NCI-H69 (cell line): Measurements from ENCODE around the gene KMT5C.
A peak's percentile ranks its signal among the peaks of the same experiment; 100 is the strongest.
"Not testable (repeated sequence)": the region's sequence is repeated elsewhere in the genome, so short reads cannot be mapped to it uniquely, and the experiment has no call there.

Source experiments
- DNase-seq: peaks from one replicate; lab custom pipeline; 2025; lab: John Stamatoyannopoulos, UW

Gene KMT5C

GRCh38 chr19:55316646-55317045 is 23.0 kb upstream of the KMT5C start:
- no peak for DNase-seq

DNA sequence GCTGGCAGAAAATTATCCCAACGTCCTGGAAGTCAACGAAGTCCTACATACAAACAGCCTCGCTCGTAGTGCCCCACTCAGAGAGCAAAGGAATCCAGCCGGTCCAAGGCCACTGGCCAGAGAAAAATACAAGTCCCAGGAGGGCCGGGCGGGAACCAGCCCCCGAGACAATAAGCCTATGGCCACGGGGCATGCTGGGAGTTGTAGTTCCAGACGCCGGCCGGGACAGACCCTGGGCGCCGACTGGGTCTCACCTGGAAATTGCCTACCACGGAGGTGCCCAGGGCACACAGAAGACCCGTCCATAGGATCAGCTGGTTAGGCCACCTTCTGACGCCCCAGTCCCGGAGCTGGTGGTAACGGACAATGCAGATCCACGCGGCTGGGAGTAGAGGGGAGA is 19.9 kb upstream of the KMT5C start:
- DNase-seq: peak; percentile 70

GRCh38 chr19:55320844-55321419 is 18.7 kb upstream of the KMT5C start:
- DNase-seq: no peak

DNA sequence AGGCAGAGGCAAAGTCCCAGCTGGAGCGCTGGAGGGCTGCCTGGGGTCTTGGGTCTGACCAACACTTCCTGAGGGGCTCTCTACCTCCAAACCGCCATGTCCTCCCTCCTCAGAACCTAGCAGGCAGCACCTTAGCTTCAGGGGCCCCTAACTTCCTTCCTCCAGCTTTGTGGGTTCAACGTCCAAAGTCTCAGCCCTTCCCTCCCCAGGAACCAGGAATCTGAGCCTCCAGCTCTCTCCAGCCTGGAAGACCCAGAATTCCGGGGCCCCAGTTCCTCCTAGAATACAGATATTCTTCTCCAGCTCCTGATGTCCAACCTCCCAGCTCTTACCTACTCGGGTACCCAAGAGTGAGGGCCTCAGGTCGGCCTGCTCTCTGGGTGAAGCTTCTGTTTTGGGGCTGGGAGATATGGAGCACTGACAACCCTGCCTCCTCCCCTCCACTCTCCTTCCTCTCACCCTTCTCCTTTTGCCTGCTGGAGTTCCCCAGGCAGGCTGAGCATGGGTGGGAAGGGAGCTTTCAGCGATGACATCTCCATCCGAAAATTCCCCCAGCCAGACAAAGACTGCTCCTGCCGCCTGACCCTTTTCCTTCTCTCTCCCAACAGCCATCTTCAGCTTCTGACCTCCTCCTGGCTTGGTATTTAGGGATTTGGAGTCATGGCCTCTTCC is 18.1 kb upstream of the KMT5C start:
- no peak for DNase-seq

DNA sequence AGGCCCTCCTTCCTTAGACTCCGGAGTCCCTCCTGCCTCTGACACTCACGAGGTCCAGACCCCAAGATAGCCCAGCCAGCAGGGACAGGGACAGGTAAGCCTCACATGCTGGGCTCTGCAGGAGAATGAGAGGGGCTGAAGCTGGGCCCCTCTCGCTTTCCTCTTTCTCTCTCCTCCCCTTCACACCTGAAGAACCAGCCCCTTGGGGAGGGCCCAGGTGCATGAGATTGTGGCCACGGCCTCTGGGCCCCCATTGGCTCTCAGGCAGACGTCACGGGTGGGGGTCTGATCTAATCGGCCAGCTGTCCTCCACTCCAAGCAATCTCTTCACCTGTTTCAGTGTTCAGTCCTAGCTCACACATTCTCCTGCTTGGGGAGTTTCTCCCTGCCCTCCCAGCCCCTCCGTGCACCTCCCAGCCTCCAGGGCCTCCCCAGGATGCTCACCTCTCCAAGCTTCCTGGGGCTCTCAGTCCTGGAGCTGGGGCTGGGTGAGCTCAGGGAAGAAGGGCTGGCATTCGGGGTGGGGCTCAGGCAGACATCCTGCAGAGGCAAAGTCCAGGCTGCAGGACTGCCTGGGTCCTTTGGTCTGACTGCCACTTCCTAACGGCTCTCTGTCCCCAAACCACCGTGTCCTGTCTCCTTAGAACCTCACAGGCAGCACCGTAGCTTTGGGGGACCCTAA is 17.3 kb upstream of the KMT5C start:
- peak; percentile 35 for DNase-seq

GRCh38 chr19:55324662-55325061 is 15.0 kb upstream of the KMT5C start:
- DNase-seq: no peak

DNA sequence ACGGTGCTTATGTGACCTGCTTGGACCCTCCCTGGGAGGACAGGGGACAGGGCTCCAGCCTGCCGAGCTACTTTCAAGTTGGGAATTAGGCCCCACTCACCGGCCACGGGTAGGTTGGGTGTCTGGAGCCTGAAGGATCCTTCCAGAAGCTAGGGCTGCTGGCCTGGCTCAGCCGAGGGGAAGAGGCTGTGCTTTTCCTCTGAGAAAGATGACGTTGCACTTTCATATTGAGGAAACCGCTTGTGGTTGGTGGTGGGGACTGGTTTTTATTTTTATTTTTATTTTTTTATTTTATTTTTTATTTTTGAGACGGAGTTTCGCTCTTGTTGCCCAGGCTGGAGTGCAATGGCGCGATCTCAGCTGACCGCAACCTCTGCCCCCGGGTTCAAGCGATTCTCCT is 14.5 kb upstream of the KMT5C start, which contains the start of gene TMEM150B:
TSS of gene TMEM150B (minus strand) at position 170 of the 400 bp plus-strand sequence. CDS start 4,305 bp downstream, outside the sequence.
- no peak for DNase-seq

- DNase-seq: not testable (repeated sequence)
Measured at GRCh38 chr19:55328774-55329318, 10.8 kb upstream of the KMT5C start.

GRCh38 chr19:55329791-55330190 is 9.9 kb upstream of the KMT5C start:
- DNase-seq: not testable (repeated sequence)

DNA sequence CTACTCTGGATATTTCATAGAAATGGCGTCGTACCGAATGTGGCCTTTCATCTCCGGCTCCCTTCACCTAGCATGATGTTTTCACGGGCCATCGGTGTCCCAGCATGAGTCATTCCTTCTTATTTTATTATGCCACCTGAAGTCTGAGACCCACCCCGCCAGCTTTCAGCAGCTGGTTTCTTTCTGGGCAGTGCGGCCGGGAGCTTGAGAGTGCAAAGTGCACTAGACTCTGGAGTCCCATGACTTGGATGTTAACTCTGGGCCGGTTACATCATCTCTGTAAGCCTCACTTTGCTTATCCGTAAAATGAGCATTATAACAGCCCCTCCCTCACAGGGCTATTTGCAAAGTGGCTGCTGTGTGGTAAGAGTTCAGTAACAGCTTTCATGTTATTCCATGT is 5.8 kb upstream of the KMT5C start:
- no peak for DNase-seq

GRCh38 chr19:55336101-55336500 is 3.6 kb upstream of the KMT5C start:
- DNase-seq: no peak

GRCh38 chr19:55339889-55340783 is 460 bp downstream of the KMT5C start:
- peak; percentile 75 for DNase-seq

GRCh38 chr19:55340784-55341147 is 1.1 kb downstream of the KMT5C start:
- DNase-seq: peak; percentile 90

GRCh38 chr19:55341171-55341588 is 1.5 kb downstream of the KMT5C start:
- peak; percentile 94 for DNase-seq

DNA sequence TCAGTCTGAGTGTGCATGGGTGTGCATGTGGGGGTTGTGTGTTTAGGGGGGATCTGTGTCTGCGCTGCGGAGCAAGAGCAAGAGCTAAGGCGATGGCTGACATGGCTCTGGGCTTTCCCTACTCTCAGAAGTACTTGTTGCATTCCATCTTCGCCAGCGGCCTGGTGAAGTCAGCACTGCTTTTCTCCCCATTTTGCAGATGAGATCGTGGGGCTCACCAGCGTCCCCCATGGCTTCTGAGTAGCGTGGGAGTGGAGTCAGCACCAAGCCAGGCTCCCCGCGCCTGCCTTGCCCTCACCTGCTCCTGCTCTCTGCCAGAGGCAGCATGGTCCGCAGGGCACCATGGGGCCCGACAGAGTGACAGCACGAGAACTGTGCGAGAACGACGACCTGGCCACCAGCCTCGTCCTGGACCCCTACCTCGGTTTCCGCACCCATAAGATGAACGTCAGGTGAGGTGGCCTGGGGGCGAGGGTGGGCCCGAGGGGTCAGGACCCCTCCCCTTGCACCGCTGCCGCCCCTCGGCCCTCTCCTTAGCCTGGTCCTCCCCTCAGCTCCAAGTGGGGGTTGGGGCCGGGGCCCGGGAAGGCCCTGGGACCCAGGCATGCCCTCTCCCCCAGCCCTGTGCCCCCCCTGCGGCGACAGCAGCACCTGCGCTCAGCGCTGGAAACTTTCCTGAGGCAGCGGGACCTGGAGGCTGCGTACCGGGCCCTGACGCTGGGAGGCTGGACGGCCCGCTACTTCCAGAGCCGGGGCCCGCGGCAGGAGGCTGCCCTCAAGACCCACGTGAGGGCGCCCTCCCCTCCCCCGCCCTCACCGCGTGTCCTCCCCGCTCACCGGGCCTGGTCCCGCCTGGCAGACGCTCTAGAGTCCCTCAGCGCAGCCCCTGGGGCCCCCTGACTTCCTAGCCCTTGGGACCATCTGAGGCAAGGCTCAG is 2.2 kb downstream of the KMT5C start:
- no peak for DNase-seq

DNA sequence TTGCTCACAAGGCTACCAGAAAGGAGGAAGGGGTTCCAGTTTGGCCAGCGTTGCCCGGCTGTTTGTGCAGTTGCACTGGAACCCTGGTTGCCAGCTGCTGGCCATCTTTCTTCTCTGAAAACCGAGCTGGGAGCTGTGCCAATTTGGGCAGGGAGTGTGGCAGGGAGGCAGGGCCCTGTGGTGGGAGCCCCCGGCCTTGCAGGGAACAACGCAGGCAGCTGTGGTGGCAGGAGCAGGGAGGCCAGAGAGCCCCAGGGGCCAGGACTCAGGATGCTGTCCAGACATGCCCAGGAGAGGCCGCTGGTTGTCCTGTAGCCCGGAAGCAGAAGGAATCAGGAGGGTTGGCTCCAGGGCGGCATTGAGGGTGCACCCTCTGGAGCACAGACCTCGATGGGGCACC is 4.8 kb downstream of the KMT5C start:
- peak; percentile 81 for DNase-seq

GRCh38 chr19:55345101-55345817 is 5.6 kb downstream of the KMT5C start:
- DNase-seq: no peak

- DNase-seq: peak; percentile 59
Measured at GRCh38 chr19:55345818-55346724, 6.4 kb downstream of the KMT5C start.
